Measurements from ENCODE around the gene PCDHGB7. TPM values are rescaled to one million over a fixed set of nuclear protein-coding genes. Genes with fewer than 3 reads are reported as not detected.
A peak's percentile ranks its signal among the peaks of the same experiment; 100 is the strongest.
"Not testable (repeated sequence)": the region's sequence is repeated elsewhere in the genome, so short reads cannot be mapped to it uniquely, and the experiment has no call there.

PCDHGB7 gene
- 11.2 and 12.6 TPM in 2 replicates for total RNA-seq

- peak within 1 kb of the TSS; percentile 53 for H3K4me3 ChIP-seq (ENCODE audit: low read depth, low read length)
- peak; percentile 81 for TF ChIP-seq CTCF (IDR thresholded peaks at IDR 0.05; ENCODE audit: insufficient read depth, low read depth, low read length)
- DNase-seq (ENCODE audit: low read depth): peak; percentile 85
Measured at GRCh38 chr5:141417494-141418172, at the start of gene PCDHGB7. Gene PCDHGB7 (plus strand): TSS chr5:141417677. CDS start chr5:141417860, 183 bp downstream.

GRCh38 chr5:141369994-141370848, 47.3 kb upstream of the PCDHGB7 start, which contains the start of gene PCDHGB3:
Gene PCDHGB3 (plus strand): TSS chr5:141370242. CDS start chr5:141370395, 153 bp downstream.
- DNase-seq (ENCODE audit: low read depth): peak; percentile 54
- peak; percentile 50 for TF ChIP-seq CTCF (IDR thresholded peaks at IDR 0.05; ENCODE audit: insufficient read depth, low read depth, low read length)
- peak within 1 kb of the TSS; percentile 31 for H3K4me3 ChIP-seq (ENCODE audit: low read depth, low read length)

GRCh38 chr5:141371572-141372475, 45.7 kb upstream of the PCDHGB7 start:
- no peak overlapping the region for H3K4me3 ChIP-seq (ENCODE audit: low read depth, low read length)
- no peak for TF ChIP-seq CTCF (IDR thresholded peaks at IDR 0.05; ENCODE audit: insufficient read depth, low read depth, low read length)
- no peak for DNase-seq (ENCODE audit: low read depth)

GRCh38 chr5:141373673-141374317, 43.7 kb upstream of the PCDHGB7 start, which contains the start of gene PCDHGA6:
Gene PCDHGA6 (plus strand): TSS chr5:141373891. CDS start chr5:141374084, 193 bp downstream.
- TF ChIP-seq CTCF (IDR thresholded peaks at IDR 0.05; ENCODE audit: insufficient read depth, low read depth, low read length): peak; percentile 65
- DNase-seq (ENCODE audit: low read depth): peak; percentile 43
- H3K4me3 ChIP-seq (ENCODE audit: low read depth, low read length): peak within 1 kb of the TSS; percentile 44

GRCh38 chr5:141374627-141375026, 42.9 kb upstream of the PCDHGB7 start:
- H3K4me3 ChIP-seq (ENCODE audit: low read depth, low read length): no peak overlapping the region
- TF ChIP-seq CTCF (IDR thresholded peaks at IDR 0.05; ENCODE audit: insufficient read depth, low read depth, low read length): no peak
- DNase-seq (ENCODE audit: low read depth): no peak

GRCh38 chr5:141375444-141376155, 41.9 kb upstream of the PCDHGB7 start:
- not testable (repeated sequence) for DNase-seq (ENCODE audit: low read depth); H3K4me3 ChIP-seq (ENCODE audit: low read depth, low read length)
